ENCODE measurements around the gene RIMS4.

DNA sequence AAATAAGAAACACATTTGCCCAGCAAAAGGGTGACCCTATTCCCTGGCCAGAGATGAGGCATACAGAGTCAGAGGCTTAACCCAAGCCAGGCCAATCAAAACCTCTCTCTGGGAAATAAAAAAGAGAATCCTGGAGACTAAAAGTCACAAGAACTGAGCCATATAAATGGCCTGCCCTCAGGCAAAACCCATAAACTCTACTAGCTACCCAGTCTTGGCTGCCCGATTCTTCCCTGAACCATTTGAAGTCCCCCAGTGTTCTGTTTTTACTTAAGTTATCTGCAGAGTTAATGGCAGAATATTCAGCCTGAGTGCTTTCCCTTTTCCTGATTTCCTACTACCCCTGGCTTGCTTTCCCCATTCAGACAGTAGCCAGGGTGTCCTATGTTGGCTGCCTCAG lies 50.8 kb downstream of the RIMS4 start:
- no peak for TF ChIP-seq FOSL1 (IDR thresholded peaks at IDR 0.05; ENCODE audit: insufficient read depth, low read depth, low read length)
- no peak for TF ChIP-seq POLR2A (IDR thresholded peaks at IDR 0.05; ENCODE audit: control extremely low read depth in 1 of 2, low read depth in 2 of 2, low read length in 2 of 2)
- no peak for TF ChIP-seq TAF1 (IDR thresholded peaks at IDR 0.05; ENCODE audit: low read depth, low read length)
- TF ChIP-seq, protein P1, sequence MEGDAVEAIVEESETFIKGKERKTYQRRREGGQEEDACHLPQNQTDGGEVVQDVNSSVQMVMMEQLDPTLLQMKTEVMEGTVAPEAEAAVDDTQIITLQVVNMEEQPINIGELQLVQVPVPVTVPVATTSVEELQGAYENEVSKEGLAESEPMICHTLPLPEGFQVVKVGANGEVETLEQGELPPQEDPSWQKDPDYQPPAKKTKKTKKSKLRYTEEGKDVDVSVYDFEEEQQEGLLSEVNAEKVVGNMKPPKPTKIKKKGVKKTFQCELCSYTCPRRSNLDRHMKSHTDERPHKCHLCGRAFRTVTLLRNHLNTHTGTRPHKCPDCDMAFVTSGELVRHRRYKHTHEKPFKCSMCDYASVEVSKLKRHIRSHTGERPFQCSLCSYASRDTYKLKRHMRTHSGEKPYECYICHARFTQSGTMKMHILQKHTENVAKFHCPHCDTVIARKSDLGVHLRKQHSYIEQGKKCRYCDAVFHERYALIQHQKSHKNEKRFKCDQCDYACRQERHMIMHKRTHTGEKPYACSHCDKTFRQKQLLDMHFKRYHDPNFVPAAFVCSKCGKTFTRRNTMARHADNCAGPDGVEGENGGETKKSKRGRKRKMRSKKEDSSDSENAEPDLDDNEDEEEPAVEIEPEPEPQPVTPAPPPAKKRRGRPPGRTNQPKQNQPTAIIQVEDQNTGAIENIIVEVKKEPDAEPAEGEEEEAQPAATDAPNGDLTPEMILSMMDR (IDR thresholded peaks at IDR 0.05; ENCODE audit: control extremely low read depth in 1 of 3, insufficient read depth in 1 of 3, low read depth in 1 of 3, low read length in 3 of 3): no peak
- no peak for TF ChIP-seq EZH2 (IDR thresholded peaks at IDR 0.05; ENCODE audit: low read depth, low read length, severe bottlenecking)
- TF ChIP-seq GABPA (IDR thresholded peaks at IDR 0.05; ENCODE audit: borderline replicate concordance, insufficient read depth, low read length): no peak

All from H1 (cell line).